ENCODE data around the gene ADK. TPM values are rescaled to one million over a fixed set of nuclear protein-coding genes. Genes with fewer than 3 reads are reported as not detected.
A peak's percentile ranks its signal among the peaks of the same experiment; 100 is the strongest.

ADK gene
- total RNA-seq, 1 donor from 2014 or later: 53.0 TPM

- DNase-seq (no peak), ATAC-seq (no peak)
- Histone ChIP-seq H3K27ac (no peak overlapping the region), H3K9me3 (no peaks in the 10 kb centered on the region), H3K4me1 (no peaks in the 10 kb centered on the region), H3K36me3 (no peaks in the 10 kb centered on the region), H3K4me3 (no peak overlapping the region), H3K27me3 (no peaks in the 10 kb centered on the region)
- intact Hi-C loops (cut with DNase I): no loop called here
- TF ChIP-seq, protein P1, sequence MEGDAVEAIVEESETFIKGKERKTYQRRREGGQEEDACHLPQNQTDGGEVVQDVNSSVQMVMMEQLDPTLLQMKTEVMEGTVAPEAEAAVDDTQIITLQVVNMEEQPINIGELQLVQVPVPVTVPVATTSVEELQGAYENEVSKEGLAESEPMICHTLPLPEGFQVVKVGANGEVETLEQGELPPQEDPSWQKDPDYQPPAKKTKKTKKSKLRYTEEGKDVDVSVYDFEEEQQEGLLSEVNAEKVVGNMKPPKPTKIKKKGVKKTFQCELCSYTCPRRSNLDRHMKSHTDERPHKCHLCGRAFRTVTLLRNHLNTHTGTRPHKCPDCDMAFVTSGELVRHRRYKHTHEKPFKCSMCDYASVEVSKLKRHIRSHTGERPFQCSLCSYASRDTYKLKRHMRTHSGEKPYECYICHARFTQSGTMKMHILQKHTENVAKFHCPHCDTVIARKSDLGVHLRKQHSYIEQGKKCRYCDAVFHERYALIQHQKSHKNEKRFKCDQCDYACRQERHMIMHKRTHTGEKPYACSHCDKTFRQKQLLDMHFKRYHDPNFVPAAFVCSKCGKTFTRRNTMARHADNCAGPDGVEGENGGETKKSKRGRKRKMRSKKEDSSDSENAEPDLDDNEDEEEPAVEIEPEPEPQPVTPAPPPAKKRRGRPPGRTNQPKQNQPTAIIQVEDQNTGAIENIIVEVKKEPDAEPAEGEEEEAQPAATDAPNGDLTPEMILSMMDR (IDR thresholded peaks at IDR 0.05): no peak
Measured at GRCh38 chr10:74746813-74747212, 595.8 kb downstream of the ADK start.

- H3K9me3 ChIP-seq: no peaks in the 10 kb centered on the region
- intact Hi-C loops (cut with DNase I): no loop called here
Measured at GRCh38 chr10:74748468-74749031, 597.5 kb downstream of the ADK start.

GRCh38 chr10:74750848-74751274, 599.8 kb downstream of the ADK start:
- DNase-seq (no peak), ATAC-seq (no peak)
- H3K9me3 ChIP-seq: no peaks in the 10 kb centered on the region
- no peak overlapping the region for H3K27ac ChIP-seq
- intact Hi-C loops (cut with DNase I): no loop called here
- no peaks in the 10 kb centered on the region for H3K4me1 ChIP-seq
- no peaks in the 10 kb centered on the region for H3K36me3 ChIP-seq
- no peak overlapping the region for H3K4me3 ChIP-seq
- TF ChIP-seq, protein P1 (IDR thresholded peaks at IDR 0.05): no peak
- H3K27me3 ChIP-seq: no peaks in the 10 kb centered on the region

More at GRCh38 chr10:74748468-74749031, 597.5 kb downstream of the ADK start:
- no peak for DNase-seq
- TF ChIP-seq, protein P1 (IDR thresholded peaks at IDR 0.05): no peak
- H3K4me3 ChIP-seq: no peak overlapping the region
- no peaks in the 10 kb centered on the region for H3K36me3 ChIP-seq
- H3K27ac ChIP-seq: no peak overlapping the region
- ATAC-seq: no peak
- no peaks in the 10 kb centered on the region for H3K27me3 ChIP-seq
- H3K4me1 ChIP-seq: no peaks in the 10 kb centered on the region

DNA sequence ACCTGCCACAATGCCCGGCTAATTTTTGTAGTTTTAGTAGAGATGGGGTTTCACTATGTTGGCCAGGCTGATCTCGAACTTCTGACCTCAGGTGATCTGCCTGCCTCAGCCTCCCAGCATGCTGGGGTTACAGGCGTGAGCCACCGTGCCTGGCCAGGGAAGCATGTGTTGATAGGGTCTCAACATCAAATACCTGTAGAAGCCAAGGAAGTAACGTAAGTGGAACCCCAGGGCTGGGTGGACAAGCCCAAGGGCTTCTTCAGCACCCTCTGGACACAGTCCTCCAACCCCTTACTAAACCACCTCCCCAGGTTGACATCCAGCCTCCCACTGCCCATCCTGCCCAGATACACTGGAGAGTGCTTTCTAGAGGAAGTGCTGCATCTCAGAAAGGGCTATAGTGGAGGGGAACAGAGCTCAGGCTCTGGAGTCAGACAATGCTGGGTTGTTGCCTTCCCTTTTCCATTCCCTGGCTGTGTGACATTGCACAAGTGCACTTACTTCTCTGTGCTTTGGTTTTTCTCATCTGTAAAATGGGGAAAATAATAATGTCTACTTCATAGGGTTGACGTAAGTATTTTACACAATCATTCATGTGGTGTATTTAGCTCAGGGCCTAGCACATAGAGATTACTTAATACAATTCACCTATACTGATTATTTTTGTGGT, 601.5 kb downstream of the ADK start:
- Histone ChIP-seq H3K4me3 (no peak overlapping the region), H3K9me3 (no peaks in the 10 kb centered on the region), H3K27ac (no peak overlapping the region), H3K36me3 (no peaks in the 10 kb centered on the region), H3K27me3 (no peaks in the 10 kb centered on the region), H3K4me1 (no peaks in the 10 kb centered on the region)
- TF ChIP-seq, protein P1 (IDR thresholded peaks at IDR 0.05): no peak
- ATAC-seq: peak; percentile 73
- intact Hi-C loops (cut with DNase I): no loop called here
- DNase-seq: no peak

DNA sequence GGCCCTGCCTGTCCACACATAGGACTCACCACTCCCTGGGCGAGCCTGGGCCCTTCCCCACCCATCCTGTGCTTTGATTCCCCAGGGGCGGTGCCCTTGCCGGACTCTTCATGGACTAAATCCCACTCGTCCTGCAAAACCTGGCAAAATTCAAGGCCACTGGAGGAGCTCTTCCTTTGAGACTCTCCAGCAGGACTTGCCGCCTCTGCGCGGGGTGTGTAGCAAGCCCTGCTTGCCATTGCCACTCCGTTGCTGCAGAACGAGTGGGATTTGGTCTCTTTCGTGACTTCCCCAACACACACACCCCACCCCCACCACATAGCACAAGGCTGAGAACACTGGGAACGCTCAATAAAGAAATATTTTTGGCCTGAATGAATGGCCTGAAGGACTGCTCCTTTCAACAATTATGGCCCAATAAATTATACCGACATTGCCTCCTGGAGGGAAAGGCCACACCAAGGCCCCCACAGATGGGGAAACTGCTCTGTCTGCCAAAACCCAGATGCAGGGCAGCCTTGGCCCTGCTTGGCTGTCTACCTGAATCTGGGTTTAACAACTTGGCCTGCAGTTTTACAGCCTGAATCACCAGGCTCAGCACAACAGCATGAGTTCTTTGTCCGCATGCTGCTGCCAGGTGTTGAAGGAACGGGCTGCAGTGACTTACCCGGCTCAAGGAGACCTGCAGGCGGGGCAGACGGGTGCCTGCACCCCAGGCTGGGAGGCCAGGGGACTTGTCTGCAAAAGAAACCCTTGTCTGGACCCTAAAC, 602.6 kb downstream of the ADK start:
- TF ChIP-seq, protein P1 (IDR thresholded peaks at IDR 0.05): no peak
- intact Hi-C loops (cut with DNase I): no loop called here
- H3K9me3 ChIP-seq: no peaks in the 10 kb centered on the region
- peak; percentile 69 for DNase-seq
- no peaks in the 10 kb centered on the region for H3K36me3 ChIP-seq
- H3K27me3 ChIP-seq: no peaks in the 10 kb centered on the region
- peak; percentile 70 for ATAC-seq
- H3K4me1 ChIP-seq: no peaks in the 10 kb centered on the region
- no peak overlapping the region for H3K4me3 ChIP-seq
- H3K27ac ChIP-seq: no peak overlapping the region

Data from upper lobe of right lung (tissue), 1 donor.